A172 (cell line): ENCODE data around the gene UCK1. TPM values are rescaled to one million over a fixed set of nuclear protein-coding genes. Genes with fewer than 3 reads are reported as not detected.
"Not testable (repeated sequence)": the region's sequence is repeated elsewhere in the genome, so short reads cannot be mapped to it uniquely, and the experiment has no call there.

Experiments used
- DNase-seq: peaks from one replicate; pipeline ENCODE4 v3.0.0-alpha.2; 2015; ENCODE audit warnings: low spot score
- total RNA-seq: library from RNA; depleted of rRNA; stranded (reverse); fragments of >200 nt; shearing (Covaris generic); gene quantifications from 2 replicates; pipeline ENCODE4 v1.2.3, GENCODE V29; 2014

UCK1 gene
- total RNA-seq, 1 experiment from 2014 or later, result 11.2 TPM

DNA sequence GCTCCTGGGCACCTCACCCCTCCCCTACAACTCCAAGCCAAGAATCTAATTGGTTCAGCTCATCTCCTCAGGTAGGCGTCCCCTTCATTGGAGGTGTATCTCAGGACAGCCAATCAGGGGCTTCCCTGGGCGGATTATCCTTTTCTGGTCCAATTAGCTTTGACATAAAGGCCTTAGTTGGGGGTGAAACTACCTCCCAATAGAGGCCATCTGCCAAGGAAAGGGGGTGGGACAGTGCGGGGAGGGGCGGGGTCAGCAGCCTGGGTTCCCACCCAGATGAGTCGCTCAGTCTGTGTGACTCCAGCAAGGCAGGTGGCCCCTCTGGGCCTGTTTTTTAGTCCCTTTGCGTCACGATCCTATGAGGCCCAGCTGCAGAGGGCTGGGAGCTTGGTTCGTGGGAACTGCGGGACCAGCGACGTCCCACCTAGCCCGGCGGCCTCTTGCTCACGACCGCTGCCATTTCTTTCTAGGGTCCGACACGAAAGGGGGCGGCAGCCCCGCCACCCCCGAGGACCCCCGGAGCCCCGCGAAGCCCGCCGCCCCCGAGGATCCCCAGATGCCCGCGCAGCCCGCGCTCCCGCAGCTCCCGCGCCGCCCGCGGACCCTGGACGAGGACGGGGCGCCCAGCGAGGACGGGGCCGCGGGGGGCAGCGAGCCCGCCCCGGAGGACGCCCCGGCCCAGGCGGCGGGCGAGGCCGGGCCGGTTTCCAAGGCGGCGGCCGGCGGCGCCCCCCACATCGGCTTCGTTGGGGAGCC lies 23.2 kb upstream of the UCK1 start:
- DNase-seq, result no peak

DNA sequence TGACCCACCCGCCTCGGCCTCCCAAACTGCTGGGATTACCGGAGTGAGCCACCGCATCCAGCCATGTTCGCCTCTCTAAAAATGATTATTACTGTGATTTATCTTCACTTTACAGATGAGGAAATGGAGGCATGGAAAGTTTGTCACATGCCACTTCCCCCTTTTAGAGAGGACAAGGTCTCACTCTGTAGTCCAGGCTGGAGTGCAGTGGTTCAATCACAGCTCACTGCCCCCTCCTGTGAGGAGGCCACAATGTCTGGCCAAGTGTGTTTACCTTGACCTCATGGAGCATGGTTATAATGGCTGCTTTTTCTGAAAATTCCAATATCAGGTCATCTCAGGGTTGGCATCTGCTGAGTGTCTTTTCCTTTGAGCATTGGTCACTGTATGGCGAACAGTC lies 21.0 kb upstream of the UCK1 start:
- no peak for DNase-seq

DNA sequence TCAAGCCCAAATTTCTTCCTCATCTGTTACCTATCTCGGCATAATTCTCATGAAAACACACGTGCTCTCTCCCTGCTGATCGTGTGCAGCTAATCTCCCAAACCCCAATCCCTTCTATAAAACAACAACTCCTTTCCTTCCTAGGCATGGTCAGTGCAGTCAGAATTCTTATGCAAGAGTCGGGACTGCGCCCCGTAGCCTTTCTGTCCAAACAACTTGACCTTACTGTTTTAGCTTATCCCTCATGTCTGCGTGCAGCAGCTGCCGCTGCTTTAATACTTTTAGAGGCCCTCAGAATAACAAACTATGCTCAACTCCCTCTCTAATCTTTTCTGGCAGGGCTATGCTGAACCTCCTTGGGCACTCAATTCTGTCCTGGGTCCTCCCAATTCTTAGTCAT lies 19.4 kb upstream of the UCK1 start:
- DNase-seq, result not testable (repeated sequence)

DNA sequence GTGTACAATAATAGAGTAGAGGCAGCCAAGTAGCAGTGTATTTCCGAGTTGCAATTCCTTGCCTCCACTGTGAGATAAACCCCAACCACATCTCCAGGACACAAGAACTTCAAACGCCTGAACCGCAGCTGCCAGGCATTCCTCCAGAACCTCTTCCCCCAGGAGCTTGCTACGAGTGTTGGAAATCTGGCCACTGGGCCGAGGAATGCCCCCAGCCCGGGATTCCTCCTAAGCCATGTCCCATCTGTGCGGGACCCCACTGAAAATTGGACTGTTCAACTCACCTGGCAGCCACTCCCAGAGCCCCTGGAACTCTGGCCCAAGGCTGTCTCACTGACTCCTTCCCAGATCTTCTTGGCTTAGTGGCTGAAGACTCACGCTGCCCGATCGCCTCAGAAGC lies 18.1 kb upstream of the UCK1 start:
- DNase-seq, result not testable (repeated sequence)

DNA sequence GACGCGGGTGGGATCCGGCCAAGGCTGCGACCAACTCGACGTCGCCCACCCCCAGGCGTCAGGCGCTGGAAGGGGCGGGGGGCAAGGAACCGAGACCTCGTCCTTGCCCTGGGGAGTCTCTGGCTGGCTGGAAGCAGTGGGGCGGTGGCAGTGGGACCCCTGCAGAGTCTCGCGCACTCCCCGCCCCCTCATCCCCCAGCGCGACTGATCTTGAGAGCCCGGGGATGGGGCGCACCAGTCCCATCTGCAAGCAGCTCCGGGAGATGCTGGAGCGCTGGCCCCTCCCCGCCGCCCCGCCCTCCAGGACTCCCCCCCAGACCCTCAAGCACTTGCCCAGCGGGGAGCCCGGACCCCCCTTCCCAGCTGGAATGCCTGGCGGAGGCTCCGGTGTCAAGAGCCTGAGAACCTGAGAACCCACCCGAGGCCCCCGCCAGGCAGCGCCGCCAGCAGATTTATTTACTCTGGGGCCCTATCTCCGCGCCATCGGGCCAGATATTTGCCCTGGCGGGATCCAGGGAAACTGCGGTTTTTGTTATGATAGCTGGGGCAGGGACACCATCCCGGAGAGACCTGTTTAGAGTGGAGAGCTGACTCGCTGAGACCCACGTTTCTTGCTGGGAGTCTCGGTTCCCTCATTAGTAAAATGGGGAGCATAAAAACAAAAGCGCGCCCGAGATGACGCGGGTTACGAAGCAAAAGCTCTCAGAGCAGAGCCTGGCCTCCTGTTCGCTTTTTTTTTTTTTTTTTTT lies 15.4 kb upstream of the UCK1 start:
- DNase-seq, result no peak

DNA sequence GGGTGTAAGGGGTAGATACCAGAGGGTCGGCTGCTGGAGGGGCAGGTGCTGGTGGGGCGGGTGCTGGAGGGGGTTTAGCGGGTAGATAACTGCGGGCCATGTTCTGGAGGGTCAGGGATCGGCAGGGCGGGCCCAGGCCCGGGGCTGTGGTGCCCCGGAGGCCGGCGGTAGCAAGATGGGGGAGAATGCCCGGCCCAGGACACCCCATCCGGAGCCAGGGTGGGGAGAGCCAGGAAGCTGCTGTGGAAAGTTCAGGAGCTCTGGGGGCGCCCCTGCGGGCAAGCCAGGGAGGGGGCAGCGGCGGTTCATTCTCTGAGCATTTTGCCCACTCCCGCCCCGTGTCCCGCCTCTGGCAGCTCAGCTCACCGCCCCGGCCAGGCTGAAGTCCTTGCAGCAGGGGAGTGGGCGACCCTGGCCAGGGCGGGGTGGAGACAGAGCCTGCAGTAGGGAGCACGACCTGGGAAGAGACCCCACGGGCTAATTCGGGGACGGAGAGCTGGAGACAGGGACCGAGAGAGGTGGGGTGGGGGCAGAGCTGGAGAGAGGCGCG lies 14.8 kb upstream of the UCK1 start:
- DNase-seq, result no peak

DNA sequence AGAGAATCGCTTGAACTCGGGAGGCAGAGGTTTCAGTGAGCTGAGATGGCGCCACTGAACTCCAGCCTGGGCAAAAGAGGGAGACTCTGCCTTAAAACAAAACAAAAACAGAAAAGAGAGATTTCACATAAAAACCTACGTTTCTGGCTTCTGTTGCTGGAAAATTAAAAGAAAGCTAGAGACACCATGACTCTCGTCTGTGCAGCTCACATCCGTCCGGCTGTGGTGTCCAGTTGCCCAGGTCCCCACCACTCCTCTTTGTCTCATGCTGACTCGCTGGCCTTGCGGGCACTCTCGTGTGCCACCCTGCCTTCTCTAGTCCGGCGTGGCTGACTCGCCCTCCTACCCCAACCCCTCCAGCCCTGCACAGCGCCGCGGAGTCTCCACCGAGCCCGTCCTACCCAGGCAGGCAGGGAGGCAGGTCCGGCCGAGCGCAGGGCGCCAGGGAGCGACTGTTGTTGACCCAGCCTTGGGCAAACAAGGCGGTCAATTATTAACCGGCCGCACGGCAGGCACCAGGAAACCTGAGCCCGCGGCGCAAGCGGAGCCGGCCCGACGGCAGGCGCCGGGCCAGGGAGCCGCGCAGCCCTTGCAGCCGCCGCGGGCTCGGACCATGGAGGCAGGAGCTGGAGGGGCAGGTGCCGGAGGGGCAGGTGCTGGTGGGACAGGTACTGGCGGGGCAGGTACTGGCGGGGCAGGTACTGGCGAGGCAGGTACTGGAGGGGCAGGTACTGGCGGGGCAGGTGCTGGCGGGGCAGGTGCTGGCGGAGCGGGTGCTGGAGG lies 14.1 kb upstream of the UCK1 start, which contains the start of gene PRRT1B:
TSS of gene PRRT1B (plus strand) at position 521 of the 783 bp plus-strand sequence. CDS start at position 614, 93 bp downstream.
- no peak for DNase-seq

DNA sequence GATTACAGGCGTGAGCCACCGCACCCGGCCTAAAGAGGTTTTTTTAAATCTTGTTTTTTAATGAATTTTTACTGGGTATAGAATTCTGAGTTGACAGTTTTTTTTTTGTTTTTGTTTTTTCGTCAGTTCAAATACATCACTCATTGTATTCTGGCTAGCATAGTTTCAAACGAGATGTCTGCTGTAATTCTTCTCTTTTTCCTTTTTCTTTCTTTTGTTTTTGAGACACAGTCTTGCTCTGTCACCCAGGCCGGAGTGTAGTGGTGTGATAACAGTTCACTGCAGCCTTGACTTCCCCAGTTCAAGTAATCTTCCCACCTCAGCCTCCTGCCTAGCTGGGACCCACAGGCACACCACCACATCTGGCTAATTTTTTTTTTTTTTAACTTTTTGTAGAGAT lies 12.1 kb upstream of the UCK1 start:
- no peak for DNase-seq

DNA sequence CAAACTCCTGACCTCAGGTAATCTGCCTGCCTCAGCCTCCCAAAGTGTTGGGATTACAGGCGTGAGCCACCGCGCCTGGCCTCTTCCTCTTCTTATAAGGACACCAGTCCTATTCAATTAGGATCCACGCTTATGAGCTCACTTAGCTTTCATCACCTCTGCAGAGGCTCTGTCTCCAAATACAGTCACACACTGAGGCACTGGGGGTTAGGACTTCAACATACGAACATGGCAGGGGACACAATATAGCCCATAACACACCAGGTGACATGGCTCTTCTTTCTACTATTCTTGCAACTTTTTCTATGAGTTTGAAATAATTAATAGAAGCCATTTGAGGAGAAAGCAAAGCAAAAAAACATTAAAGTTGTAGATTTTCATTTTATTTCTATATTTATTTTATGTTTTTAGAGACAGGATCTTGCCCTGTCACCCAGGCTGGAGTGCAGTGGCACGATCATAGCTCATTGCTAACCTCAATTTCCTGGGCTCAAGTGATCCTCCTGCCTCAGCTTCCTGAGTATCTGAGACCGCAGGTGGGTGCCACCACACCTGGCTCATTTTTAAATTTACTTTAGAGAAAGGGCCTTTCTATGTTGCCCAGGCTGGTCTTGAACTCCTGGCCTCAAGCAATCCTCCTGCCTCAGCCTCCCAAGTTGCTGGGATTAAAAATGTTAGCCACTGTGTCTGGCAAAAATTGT lies 8.3 kb upstream of the UCK1 start:
- no peak for DNase-seq

DNA sequence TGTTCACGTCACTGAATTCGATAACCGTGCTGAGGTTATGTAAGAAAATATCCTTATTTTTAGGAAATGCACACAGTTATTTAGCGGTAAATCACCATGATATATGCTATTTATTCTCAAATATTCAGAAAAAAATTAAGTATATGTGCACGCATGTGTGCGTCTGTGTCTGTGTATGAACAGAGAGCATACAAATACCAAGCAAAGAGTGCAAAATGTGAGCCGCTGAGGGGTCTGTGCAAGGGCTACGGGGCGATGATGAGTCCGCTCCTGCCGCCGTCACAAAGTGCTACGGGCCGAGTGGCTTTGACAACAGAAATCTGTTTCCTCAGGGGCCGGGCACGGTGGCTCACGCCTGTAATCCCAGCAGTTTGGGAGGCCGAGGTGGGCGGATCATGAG lies 6.9 kb upstream of the UCK1 start:
- DNase-seq, result no peak

DNA sequence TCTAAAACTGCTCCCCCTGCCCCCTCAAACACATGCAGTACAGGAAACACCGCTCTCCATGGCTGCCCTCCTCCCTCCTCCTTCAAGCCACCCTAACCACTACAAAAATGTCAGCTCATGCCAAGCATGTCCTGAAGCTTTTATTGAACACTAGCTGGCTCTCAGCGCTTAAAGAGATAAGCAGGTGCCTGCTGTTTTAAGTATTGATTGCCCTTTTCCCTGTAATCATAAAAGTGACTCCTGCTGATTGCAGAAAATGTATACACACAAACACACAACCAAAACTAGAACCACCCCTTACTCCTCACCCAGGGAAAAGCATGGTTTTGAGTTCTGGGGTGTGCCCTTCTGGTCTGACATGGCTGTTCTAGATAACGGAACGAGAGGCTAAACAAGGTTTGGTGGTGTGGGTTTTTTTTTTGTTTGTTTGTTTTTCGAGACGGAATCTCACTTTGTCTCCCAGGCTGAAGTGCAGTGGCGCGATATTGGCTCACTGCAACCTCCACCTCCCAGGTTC lies 3.7 kb upstream of the UCK1 start:
- DNase-seq, result no peak

DNA sequence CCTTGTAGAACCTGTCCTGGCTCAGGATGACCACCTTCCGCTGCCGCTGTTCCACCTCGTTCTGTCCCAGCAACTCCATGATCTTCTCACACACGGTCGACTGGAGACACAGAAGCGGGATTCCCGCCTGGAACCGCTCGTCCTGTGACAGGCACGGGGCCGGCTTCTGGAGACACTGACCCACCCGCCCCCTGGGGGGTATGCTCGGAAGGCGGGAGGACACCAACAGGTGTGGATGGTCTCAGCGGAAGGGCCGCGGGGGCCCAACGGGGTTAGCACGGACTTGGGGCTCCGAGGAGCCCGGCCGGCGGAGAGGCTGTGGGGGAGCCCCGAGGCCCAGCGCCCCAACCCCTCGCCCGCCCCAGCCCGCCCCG lies 530 bp downstream of the UCK1 start:
- DNase-seq, result no peak

DNA sequence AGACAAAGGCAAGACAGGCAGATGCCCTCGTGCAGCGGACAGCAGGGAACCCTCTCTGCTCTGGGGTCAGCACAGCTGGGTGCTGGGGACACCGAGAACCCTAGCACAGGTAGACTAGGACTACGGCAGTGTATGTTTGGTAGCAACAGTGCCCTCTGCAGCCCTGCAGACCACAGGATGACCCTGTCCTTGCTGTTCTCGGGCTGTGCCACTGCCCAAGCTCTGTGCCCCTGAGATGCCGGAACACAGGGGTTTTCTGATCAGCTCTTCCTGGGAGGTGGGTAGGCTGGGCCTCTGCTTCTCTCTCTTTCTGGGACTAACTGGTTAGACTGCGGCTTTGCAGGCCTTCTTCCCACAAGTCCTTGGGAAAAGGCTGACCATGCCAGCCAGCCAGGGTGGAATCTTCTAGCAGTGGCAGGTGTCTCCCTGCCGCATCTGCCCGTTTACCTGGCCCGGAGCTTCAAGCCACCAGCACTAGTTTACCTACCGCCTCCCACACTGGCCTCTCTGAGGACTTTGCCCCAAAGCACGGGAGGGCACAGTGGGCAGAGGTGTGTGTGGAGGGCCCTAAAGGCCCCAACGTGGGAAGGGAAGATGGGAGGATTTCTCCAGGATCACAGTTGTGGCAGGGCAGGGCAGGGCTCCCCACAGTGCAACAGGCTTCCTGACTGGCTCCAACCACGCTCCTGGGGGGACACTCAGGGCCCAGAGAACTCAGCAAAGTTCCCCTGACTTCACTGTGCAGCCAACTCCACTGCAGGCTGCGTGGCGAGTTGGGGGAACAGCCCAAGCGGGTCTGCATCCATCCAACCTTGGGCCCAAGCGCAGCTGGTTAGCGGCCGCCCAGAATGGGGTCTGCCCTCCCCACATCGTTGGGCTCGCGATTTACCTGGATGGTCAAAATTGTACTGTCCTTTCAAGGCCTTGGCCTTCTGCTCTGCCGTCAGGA lies 1.2 kb downstream of the UCK1 start:
- DNase-seq, result no peak

DNA sequence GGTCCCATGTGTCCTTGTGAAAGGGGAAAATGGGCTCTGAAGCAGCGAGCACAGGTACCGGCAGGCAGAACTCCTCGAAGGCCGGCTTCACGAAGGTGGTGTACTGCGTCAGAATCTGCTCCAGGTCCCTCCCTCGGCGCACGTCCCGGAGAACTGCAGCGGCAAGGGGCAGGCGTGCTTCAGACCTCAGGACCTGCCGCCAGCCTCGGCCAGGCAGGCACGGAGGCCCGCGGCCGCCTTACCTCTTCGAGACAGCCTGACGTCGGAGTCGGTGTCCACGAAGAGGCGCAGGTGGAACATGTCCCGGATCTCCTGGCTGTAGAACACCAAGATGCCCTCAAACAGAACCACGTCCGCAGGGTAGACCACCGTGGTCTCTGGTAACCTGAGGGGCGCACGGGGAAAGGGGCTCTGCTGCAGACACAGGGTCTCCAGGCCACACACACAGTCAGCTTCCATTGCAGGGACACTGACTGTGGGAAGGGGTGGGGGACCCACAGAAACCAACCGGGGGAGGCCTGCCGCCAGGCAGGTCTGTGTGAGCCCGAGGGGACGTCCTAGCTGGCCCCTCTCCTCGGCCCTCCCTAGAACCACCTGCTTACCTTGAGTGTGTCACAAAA lies 2.1 kb downstream of the UCK1 start:
- no peak for DNase-seq

DNA sequence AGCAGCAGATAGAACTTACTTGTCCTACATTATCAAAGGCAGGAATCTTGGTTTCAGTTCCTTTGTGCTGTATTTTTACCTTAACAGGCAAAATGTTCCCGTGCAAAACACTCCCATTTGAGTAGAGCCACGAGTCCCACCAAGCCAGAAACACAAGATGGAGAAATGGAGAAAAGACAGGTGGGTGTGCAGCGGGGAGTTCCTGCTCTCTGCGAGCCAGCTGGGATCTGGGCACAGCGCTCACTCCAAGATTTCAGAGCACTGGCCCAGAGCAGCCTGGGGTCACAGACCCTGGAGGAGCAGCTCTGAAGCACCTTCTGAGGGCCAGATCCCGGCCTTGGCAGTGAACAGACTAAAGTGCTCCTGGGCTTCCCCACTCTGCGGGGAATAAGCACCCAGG lies 2.9 kb downstream of the UCK1 start:
- no peak for DNase-seq

DNA sequence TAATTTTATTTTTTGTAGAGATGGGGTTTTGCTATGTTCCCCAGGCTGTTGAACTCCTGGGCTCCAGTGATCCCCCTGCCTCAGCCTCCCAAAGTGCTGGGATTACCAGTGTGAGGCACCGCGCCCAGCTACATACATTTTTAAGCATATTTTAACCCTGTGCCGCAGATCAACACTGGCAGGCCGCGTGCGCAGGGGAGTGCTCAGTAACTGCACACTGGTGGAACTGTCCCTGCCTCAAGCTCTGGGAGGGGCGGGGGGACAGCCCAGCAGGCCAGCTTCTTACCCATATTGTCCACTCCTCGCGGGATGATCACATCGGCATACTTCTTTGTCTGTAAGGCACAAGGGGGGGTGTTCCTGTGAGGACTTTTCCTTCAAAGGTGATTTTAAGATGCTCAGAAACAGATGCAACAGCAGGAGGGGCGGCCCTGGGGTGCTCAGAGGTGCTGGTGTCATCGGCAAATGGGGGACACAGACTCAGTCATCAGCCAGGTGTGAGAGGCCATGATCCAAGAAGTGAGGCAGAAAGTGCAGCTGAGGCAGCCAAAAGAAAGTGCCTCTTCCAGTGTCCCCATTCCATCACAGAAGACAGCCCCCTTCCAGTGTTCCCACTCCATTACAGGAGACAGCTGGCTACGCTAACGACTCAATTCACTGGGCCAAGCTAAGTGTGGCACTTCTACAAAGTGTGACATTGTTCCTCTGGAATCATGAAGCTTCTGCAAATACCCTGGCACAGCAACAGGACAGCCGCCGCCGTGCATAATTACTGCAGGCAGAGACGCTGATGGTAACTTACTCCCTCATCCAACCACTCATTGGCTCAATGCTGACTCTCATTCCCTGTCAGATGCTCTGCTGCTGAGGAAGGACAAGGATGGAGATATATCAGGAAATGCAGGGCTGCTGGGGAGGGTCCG lies 5.2 kb downstream of the UCK1 start:
- DNase-seq, result no peak

DNA sequence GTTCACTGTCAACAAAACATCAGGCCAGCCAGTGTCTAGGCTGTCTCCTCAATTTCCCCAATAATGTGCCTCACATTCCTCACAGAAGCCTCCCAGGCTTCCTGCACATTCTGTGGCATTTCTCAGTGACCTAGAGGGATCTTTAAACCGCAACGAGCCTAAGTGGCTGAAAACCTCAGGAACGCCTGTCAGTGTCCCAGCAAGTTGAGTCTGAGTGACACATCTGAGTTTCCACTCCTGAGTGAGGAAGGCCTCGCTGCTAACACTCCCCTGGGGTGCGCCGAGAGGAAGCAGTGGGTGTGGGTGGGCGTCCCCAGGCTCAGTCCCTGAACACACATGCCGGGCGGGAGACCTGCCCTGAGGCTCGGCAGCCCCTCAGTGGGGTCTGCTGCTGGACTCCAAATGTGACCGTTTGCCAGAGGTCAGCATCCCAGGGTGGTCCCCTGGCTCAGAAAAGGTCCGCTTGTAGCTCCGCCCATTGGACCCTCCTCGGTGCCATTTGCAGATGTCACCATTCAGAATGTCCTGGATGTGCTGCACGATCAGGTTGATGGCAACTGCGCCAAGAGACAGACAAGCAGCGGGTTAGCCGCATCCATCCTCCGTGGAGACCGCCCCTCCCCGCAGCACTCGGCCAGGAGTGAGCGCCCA lies 6.3 kb downstream of the UCK1 start:
- DNase-seq, result no peak
